GM12892 (cell line): ENCODE results near the gene ANTXR1.

Experiments used
- POLR2A ChIP-seq: IDR thresholded peaks from 2 replicates; pipeline ENCODE4 v1.6.1; 2011; ENCODE audit warnings: low read depth, low read length, control low read depth
- POLR2AphosphoS5 ChIP-seq: IDR thresholded peaks from 2 replicates; pipeline ENCODE4 v1.6.1; 2011; ENCODE audit warnings: low read depth, low read length, control low read depth

DNA sequence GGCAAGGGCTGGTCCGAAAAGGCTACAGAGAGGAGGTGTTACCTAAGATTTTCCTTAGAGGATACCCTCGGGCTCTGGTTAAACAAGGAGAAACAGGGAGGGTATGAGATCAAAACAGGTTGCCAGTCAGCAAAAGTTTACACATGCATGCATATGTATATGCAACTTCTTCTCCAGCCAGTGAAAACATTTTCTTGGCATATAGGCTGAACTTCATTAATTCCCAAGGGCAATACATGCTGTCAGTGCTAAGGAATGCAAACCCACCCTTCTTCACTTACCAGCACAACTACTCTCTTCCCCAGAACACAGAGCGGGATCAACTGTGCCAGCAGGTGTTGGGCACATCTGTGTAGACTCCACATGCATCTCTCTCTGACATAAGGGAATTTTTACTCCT lies 198.1 kb downstream of the ANTXR1 start:
- TF ChIP-seq POLR2AphosphoS5 (no peak), POLR2A (no peak)
